Hepatocyte (in vitro differentiated cells): Measurements from ENCODE around the gene RCCD1. TPM values are rescaled to one million over a fixed set of nuclear protein-coding genes. Genes with fewer than 3 reads are reported as not detected.

ENCODE experiments used
- DNase-seq: peaks from one replicate; pipeline ENCODE4 v3.0.0-alpha.2; 2016; ENCODE audit warnings: low spot score
- H2AFZ ChIP-seq: fragments of 200-600 bp; sonication (generic); 2 replicates; pipeline ENCODE4 v1.6.0; 2016; ENCODE audit warnings: antibody characterized with exemption, mild to moderate bottlenecking
- H3K27ac ChIP-seq: fragments of 200-600 bp; sonication (generic); 2 replicates; pipeline ENCODE4 v1.5.1; 2016; ENCODE audit warnings: mild to moderate bottlenecking
- H3K27me3 ChIP-seq: fragments of 200-600 bp; sonication (generic); 2 replicates; pipeline ENCODE4 v1.6.1; 2016
- H3K36me3 ChIP-seq: fragments of 200-600 bp; sonication (generic); replicated peaks from 2 replicates; pipeline ENCODE4 v1.5.1; 2016; ENCODE audit warnings: low read depth; ENCODE audit not compliant: insufficient read depth
- H3K4me1 ChIP-seq: fragments of 200-600 bp; sonication (generic); 2 replicates; pipeline ENCODE4 v1.5.1; 2016; ENCODE audit warnings: mild to moderate bottlenecking, moderate library complexity; ENCODE audit not compliant: insufficient read depth
- H3K4me2 ChIP-seq: fragments of 200-600 bp; sonication (generic); 2 replicates; pipeline ENCODE4 v1.6.0; 2016
- H3K4me3 ChIP-seq: fragments of 200-600 bp; sonication (generic); 2 replicates; pipeline ENCODE4 v1.5.1; 2016; ENCODE audit warnings: mild to moderate bottlenecking
- H3K79me2 ChIP-seq: fragments of 200-600 bp; sonication (generic); 2 replicates; pipeline ENCODE4 v1.6.0; 2017; ENCODE audit warnings: mild to moderate bottlenecking
- H3K9me2 ChIP-seq: fragments of 200-600 bp; sonication (generic); replicated peaks from 2 replicates; pipeline ENCODE4 v1.6.0; 2017; ENCODE audit warnings: mild to moderate bottlenecking; ENCODE audit not compliant: insufficient read depth
- H3K9me3 ChIP-seq: fragments of 200-600 bp; sonication (generic); 2 replicates; pipeline ENCODE4 v1.5.1; 2016; ENCODE audit warnings: low read depth, mild to moderate bottlenecking
- H4K20me1 ChIP-seq: fragments of 200-600 bp; sonication (generic); 2 replicates; pipeline ENCODE4 v1.6.0; 2016; ENCODE audit warnings: mild to moderate bottlenecking; ENCODE audit not compliant: insufficient read depth, poor library complexity, severe bottlenecking
- CTCF ChIP-seq: fragments of 200-600 bp; sonication (generic); IDR thresholded peaks from 2 replicates; pipeline ENCODE4 v1.5.1; 2016; ENCODE audit warnings: antibody characterized with exemption, mild to moderate bottlenecking; ENCODE audit not compliant: poor library complexity
- EZH2 ChIP-seq: fragments of 200-600 bp; sonication (generic); IDR thresholded peaks from 2 replicates; pipeline ENCODE4 v1.6.1; 2016; ENCODE audit warnings: antibody characterized with exemption, mild to moderate bottlenecking, borderline replicate concordance
- EZH2phosphoT487 ChIP-seq: fragments of 200-600 bp; sonication (generic); IDR thresholded peaks from one replicate; pipeline ENCODE4 v1.6.1; 2018; ENCODE audit warnings: antibody characterized with exemption, mild to moderate bottlenecking, low read depth, moderate library complexity; ENCODE audit not compliant: unreplicated experiment, severe bottlenecking
- WGBS: methylation state at CpG from one replicate; pipeline ENCODE4 v1.1.6; 2016; ENCODE audit warnings: low lambda C conversion rate; ENCODE audit errors: missing lambda C conversion rate; 5-methylcytosine and 5-hydroxymethylcytosine counted together
- polyA plus RNA-seq: library from polyadenylated mRNA; unstranded; fragments of >200 nt; fragmentation: Nextera tagmentation; extraction: Ambion mirVana; gene quantifications from 2 replicates; pipeline ENCODE4 v1.2.1, GENCODE V29; 2016
- total RNA-seq: library from RNA; depleted of rRNA; stranded (reverse); fragments of >200 nt; gene quantifications from 2 replicates; pipeline ENCODE4 v1.2.3, GENCODE V29; 2014

The RCCD1 gene
- total and polyA plus RNA-seq, 2 experiments from 2014 or later, result 9.5 to 11.2 TPM

GRCh38 chr15:90949979-90950675, 4.6 kb upstream of the RCCD1 start:
- Histone ChIP-seq H3K9me2 (no peaks in the 10 kb centered on the region), H3K27me3 (no peaks in the 10 kb centered on the region), H3K4me1 (no peaks in the 10 kb centered on the region), H4K20me1 (no peaks in the 10 kb centered on the region), H2AFZ (no peak overlapping the region), H3K36me3 (no peaks in the 10 kb centered on the region), H3K4me2 (no peak overlapping the region), H3K9me3 (no peaks in the 10 kb centered on the region), H3K79me2 (no peaks in the 10 kb centered on the region), H3K4me3 (no peak overlapping the region), H3K27ac (no peak overlapping the region)
- no peak for DNase-seq
- WGBS, result 94% methylated on average over 22 of the region's 23 CpGs
- no peak for TF ChIP-seq EZH2phosphoT487
- TF ChIP-seq CTCF, result no peak
- TF ChIP-seq EZH2, result no peak

GRCh38 chr15:90950676-90951075, 4.0 kb upstream of the RCCD1 start:
- Histone ChIP-seq H3K27me3 (no peaks in the 10 kb centered on the region), H3K4me1 (peaks cover 5% of the 10 kb centered on the region), H3K9me2 (no peaks in the 10 kb centered on the region), H3K27ac (no peak overlapping the region), H3K79me2 (peaks cover under 1% of the 10 kb centered on the region), H3K4me2 (no peak overlapping the region), H4K20me1 (no peaks in the 10 kb centered on the region), H2AFZ (no peak overlapping the region), H3K9me3 (no peaks in the 10 kb centered on the region), H3K4me3 (no peak overlapping the region), H3K36me3 (no peaks in the 10 kb centered on the region)
- TF ChIP-seq CTCF (no peak), EZH2phosphoT487 (no peak), EZH2 (no peak)
- no peak for DNase-seq
- 97% methylated on average over 6 of the region's 6 CpGs for WGBS

GRCh38 chr15:90952901-90953677, 1.6 kb upstream of the RCCD1 start:
- TF ChIP-seq EZH2phosphoT487, result no peak
- TF ChIP-seq CTCF, result no peak
- TF ChIP-seq EZH2, result no peak
- H3K4me1 ChIP-seq, result peaks cover 17% of the 10 kb centered on the region
- no peak overlapping the region for H2AFZ ChIP-seq
- no peaks in the 10 kb centered on the region for H4K20me1 ChIP-seq
- H3K36me3 ChIP-seq, result no peaks in the 10 kb centered on the region
- peaks cover 3% of the 10 kb centered on the region for H3K79me2 ChIP-seq
- H3K4me3 ChIP-seq, result no peak overlapping the region
- H3K9me3 ChIP-seq, result no peaks in the 10 kb centered on the region
- DNase-seq, result no peak
- no peak overlapping the region for H3K4me2 ChIP-seq
- H3K27me3 ChIP-seq, result no peaks in the 10 kb centered on the region
- WGBS, result 96% methylated on average over 14 of the region's 14 CpGs
- H3K9me2 ChIP-seq, result no peaks in the 10 kb centered on the region
- H3K27ac ChIP-seq, result no peak overlapping the region
